ENCODE measurements around the gene ACTL6A.
A peak's percentile ranks its signal among the peaks of the same experiment; 100 is the strongest.
"Not testable (repeated sequence)": the region's sequence is repeated elsewhere in the genome, so short reads cannot be mapped to it uniquely, and the experiment has no call there.

The ACTL6A gene

DNA sequence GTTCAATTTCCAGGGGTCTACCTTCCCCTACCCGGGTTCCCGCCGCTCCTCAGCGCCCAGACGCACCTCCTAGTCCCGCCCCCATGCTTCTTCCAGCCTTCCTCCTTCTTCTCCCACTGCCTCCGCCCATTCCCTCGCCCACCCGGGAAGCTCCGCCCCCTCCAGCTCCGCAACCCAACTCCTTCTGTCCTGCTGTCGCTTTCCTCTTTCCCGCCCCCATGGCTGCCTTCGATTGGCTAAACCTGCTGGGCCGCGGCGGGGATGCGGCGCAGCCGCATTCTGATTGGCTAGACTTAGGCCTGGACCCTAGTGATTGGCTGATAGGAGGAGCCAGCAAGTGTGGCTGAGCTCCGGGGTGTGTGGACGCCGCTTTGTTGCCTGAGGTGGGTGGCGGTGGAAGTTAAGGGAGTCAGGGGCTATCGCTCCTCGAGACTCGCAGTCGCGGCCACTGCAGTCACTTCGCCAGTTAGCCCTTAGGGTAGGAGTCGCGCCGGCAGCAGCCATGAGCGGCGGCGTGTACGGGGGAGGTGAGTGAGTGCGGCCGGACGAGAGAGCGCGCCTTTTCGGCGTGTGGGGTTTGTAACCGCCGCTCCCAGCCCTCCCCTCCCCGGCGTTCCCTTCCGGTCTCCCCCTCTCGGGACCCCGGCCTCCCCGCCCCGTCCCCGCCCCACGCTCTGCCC, at the start of gene ACTL6A:
TSS of gene ACTL6A (plus strand) at position 336 of the 680 bp plus-strand sequence. CDS start at position 503, 167 bp downstream.
- peak; percentile 97 for DNase-seq (ENCODE audit: low read depth)

DNA sequence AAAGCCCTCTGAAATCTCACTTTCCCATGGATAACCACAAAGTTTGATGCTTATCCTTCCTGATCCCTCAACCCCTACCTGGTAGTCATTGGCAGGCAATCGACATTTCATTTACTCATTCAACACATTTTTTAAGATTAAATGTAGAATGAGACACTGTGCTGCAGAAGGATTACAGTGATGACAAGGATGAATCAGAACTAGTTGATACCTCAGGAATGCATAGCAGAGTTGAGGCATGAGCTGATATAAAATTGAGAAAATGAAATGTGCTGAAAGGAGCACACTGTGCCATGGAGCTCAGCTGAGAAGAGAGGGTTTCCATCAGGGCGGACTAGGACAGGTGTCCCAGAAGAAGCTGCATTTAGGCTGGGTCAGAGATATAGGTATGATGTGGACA, 48.9 kb upstream of the ACTL6A start:
- no peak for DNase-seq (ENCODE audit: low read depth)

DNA sequence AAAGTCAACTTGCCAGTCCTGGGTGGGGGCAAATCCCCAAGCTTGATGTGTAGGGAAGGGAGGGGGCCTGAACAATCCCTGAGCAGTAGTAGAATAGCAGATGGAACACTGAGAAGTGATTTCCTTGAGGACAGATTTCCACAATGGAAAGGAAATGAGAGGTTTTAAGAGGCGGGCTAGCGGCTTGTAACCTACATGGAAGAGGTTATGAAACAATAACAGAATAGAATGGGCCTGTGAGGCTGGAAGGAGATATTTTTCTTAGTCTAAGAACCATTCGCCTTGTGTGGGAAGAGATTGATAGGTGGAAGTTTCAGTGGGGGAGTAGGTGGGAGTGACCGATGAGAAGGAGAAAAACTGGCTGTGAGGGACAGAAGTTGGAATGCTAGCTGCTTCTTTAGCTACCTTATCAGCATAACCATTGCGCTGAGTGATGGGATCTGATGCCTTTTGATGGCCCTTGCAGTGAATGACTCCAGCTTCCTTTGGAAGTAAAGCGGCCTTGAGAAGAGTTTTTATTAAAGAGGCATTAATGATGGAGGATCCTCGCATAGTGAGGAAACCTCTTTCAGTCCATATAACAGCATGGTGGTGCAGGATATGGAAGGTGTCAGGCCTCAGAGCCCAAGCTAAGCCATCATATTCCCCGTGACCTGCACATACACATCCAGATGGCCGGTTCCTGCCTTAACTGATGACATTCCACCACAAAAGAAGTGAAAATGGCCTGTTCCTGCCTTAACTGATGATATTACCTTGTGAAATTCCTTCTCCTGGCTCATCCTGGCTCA, 46.1 kb upstream of the ACTL6A start:
- not testable (repeated sequence) for DNase-seq (ENCODE audit: low read depth)

DNA sequence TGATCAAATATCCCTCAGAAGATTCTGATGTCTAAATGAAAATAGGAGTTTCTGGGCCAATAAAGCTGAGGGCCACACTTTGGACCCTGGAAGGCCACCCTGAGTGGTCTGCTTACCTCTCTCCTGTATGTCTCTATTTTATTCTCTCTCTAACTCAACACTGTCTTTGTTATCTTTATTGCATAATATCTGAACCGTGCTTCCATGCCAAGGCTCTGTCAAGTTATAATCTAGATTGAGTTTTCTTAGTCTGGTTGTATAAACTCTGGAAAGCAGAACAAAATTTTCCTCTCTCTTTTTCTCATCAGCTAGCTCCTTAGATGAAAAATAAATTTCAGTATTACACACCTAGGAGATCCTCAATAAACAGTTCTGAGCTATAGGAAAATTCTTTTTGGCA, 36.2 kb upstream of the ACTL6A start:
- DNase-seq (ENCODE audit: low read depth) = no peak

DNA sequence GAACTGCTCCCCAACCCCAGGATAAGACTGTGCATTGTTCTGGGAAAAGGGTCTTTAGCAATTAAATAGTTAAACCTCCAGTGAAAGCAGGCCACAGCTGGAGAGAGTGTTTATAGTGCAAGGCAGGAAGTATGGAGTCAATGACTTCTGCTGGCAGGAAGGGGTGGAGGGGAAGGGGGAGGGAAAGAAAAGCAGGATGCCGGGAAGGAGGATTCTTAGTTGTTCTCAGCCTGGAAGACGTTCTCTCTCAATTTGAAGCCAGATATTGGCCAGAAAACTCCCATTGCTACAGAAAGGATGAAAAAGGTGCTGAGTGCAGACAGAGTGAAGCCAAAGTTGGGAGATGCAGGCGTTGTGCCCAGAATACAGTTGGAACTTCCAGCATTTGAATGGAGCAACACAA, 35.7 kb upstream of the ACTL6A start:
- DNase-seq (ENCODE audit: low read depth) = no peak

DNA sequence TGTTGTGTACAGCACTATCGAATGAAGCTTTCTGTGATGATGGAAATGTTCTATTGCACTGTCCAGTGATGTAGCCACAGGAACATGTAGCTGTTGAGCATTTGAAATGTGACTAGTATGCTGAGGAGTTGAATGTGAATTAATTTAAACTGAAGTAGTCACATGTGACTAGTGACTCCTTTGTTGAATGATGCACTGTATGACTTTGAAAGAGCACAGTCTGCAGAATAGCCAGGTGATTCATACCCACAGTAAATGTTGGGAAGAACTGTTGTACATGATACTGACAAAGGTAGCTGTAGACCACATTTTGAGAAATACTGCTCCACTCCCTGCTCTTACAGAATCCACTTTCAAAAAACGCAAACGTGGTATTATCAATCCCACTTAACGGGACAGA, 34.0 kb upstream of the ACTL6A start:
- DNase-seq (ENCODE audit: low read depth) = no peak

DNA sequence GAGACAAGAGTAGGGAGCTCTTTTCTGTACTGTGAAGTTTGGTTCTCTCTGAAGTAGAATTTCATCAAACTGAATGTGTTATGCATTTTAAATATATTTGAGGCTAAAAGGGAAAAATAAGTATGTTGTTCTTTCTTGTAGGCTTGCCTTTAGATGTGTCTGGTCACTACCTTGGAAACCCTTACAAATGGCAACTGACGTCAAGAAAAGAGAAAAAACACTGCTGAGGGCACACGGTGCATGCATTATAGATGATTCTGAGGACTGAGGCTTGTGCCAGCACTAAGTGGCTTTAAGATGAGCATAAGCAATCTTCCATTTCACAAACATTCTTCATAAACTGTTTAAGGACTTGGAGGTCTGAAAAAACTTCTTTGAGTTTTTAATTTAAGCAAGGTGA, 31.1 kb upstream of the ACTL6A start:
- DNase-seq (ENCODE audit: low read depth) = no peak

DNA sequence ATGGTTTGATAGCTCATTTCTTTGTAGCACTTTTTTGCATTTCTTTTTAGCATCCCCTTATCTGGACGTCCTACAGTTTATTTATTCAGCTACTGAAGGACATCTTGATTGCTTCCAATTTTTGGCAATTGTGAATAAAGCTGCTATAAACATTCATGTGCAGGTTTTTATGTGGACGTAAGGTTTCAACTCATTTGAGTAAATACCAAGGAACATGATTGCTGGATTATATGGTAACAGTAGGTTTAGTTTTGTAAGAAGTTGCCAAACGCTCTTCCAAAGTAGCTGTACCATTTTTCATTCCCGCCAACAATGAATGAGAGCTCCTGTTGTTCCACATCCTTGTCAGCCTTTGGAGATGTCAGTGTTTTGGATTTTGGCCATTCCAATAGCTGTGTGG, 29.5 kb upstream of the ACTL6A start:
- no peak for DNase-seq (ENCODE audit: low read depth)

DNA sequence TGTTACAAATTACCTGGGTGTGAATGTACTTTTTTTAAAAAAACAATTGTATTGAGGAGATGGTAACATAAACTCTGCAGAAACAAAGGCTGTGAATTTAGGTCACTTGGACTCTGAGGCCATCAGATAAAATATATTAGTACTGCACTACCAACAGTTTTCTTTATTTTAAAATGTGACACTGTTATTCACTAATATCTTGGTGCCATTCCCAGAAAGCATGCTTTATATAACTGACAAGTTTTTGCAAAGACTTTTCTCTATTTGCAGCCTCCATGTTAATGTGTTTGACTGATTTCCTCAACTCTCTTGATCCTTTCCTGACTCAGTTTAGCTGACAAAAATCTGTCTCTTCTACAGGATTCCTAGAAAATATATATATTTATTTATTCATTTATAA, 26.5 kb upstream of the ACTL6A start:
- DNase-seq (ENCODE audit: low read depth) = no peak

DNA sequence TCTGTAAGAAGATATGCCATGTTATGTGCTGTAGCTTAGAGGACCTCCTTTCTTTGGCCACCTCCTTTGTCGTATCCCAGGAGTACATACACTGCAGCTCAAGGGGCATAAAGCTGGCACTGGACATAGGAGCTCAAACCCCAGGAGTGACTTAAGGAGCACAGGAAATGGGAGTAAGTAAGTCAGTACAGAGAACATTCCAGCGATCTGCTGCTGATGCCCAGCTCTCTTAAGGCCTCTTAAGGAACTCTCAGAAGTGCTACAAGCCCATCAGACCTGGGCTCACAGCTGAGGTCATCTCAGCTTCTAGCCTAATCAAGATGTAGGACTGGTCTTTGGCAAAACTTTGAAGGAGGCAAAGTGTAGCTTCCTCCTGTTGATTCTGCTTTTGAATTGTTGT, 21.6 kb upstream of the ACTL6A start:
- no peak for DNase-seq (ENCODE audit: low read depth)

DNA sequence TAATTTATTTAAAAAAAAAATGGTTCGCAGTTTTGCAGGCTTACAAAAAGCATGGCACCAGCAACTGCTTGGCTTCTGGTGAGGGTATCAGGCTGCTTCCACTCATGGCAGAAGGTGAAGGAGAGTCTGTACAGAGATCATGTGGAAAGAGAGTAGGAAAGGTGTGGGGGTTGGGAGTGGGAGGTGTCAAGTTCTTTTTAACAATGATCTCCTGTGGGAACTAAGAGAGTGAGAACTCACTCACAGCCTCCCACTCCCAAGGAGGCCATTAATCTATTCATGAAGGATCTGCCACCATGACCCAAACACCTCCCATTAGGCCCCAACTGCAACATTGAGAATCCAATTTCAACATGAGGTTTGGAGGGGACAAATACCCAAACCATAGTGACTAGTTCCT, 21.1 kb upstream of the ACTL6A start:
- DNase-seq (ENCODE audit: low read depth) = no peak

DNA sequence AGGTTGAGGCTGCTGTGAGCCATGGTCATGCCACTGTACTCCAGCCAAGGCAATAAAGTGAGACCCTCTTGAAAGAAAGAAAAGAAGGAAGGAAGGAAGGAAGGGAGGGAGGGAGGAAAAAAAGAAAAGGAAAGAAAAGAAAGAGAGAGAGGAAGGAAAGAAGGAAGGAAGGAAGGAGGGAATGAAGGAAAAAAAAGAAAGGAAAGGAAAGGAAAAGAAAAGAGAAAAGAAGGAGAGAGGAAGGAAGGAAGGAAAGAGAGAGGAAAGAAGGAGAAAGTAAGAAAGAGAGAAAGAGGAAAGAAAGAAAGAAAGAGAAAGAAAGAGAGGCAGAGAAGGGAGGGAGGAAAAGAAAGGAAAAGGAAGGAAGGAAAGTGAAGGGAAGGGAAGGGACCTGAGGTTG, 20.4 kb upstream of the ACTL6A start:
- no peak for DNase-seq (ENCODE audit: low read depth)

DNA sequence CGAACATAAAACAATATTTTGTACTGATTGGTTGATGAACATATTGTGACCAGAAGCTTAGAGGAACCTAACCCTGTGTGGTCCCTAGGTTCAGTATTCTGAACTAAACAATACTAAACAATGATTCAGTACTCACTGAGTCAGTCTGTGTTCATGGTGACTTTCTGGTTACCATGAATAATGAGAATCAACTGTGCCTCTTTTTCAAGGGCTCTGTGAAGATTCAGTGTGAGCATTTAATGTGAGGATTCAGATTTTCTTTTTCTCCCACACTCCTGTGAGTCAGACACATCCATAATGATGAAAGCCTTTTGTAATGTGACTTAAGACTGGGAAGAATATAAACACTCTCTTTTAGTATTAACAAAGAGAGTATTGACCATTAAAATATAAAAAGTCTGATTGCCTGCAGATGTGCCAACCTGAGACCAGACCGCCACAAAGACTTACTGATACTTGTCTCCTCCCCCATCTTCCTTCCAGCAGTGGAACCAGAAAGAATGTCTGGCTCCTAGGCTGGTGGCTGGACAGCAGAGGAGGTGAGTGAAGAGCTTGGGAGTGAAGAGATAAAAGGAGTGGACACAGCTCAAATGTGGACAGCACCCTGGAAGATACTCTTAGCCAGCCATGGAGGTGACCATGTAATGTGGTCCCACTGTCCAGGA, 17.6 kb upstream of the ACTL6A start:
- DNase-seq (ENCODE audit: low read depth) = no peak

DNA sequence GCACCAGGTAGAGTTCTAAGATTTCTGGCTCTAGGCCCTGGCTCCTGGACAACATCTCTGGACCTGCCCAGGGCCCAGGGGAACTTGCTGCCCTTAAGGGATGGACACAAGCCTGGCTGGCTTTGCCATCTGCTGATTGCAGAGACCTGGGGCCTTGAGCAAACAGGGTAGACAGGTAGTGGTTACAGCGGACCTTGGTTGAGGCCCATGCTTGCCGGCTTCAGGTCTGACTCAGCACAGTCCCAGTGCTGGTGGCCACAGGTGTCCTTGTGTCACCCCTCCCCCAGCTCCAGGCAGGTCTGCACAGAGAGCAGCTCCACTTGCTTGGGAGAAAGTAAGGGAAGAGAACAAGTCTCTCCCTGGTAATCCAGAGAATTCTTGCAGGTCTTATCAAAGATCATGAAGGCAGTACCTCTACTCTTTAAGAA, 15.9 kb upstream of the ACTL6A start:
- DNase-seq (ENCODE audit: low read depth) = no peak

DNA sequence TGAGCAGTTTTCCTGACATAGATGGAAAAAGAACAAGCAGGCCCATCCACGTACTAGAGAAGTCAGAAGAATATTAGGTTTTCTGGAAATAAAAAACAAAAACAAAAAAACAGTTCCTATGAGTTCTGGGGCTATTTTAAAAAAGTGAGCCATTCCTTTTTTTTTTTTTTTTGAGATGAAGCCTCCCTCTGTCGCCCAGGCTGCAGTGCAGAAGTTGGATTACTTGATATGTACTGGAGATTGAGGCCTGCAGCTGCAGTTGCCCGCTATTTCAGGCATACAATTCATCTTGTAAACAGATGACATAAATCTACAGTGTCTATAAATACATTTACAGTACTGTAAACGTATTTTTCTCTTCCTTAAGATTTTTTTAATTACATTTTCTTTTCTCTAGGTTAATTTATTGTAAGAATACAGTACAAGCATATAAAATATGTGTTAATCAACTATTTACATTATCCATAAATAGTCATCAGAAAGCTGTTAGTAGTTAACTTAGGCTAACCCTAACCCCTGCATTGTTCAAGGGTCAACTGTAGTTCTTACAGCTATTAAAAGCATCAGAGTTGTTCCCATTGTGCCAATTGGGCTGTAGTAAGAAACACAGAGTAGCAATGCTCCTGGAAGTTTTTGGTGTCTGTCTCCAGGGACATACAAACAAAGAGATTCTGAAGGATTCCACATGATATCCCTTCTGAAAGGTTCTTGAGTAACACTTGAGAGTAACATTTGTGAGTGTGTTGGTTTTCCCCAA, 11.2 kb upstream of the ACTL6A start:
- no peak for DNase-seq (ENCODE audit: low read depth)

DNA sequence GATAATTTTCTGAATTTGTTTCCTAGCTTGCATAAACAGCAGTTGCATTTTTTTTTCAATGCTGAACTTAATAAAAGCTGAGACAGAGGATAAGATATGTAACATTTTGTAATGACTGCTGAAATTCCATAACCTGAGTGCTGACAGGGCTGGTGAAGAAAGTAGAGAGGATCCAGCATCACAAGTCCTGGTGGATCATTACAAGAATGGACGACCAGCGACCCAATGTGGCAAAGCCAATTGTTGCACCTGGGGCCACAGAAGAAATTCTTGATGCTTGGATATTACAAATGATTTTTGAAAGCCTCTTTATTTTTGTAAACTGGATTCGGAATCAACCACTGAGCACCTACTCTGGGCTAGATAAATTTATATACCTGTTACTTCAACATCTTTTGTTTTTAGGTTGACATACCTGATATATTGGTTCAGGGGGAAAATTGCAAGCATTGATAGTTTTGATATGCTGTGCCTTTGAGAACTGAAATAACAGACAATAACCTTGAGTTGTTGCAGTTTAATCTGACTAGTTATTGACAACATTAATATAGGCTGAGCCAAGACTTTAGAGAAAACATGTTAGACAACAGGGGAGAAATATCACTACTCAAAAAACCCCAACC, 3.9 kb upstream of the ACTL6A start:
- no peak for DNase-seq (ENCODE audit: low read depth)

DNA sequence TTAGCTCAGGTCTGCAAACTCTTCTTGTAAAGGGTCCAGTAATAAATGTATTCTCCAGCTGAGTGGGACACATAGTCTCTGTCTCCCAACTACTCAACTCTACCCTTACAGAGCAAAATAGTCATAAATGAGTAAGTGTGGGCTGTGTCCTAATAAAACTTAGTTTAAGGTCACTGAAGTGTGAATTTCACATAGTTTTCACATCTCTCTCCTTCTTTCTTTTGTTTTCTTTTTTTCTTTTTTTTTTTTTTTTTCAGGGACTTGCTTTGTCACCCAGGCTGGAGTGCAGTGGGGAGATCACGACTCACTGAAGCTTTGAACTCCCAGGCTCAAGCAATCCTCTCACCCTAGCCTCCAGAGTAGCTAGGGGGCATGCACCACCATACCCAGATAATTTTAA, 1.9 kb upstream of the ACTL6A start:
- DNase-seq (ENCODE audit: low read depth) = no peak

DNA sequence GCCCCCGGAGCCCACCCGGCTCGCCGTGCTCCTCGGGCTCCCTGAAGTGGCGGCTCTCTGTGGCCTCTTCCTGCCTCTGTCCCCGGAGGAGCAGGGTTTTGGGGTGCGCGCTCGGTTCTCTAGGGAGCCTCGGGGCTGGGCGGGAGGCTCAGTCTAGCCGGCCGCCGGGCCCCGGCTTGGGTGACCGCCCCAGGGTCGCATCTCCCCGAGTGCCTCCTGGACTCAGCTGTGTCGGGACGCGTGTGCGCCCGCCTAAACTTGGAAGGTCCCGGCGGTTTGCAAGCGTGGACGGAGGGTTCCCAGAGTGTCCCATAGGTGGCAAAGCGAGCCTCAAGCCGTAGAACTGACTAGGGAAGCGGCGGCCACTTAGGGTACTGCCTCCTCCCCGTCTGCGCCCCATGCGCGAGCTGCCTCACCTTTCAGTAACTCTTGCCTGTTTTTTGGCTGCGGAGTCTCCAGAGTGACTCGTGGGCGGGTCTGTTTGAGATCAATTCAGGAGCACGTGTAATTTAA, 601 bp downstream of the ACTL6A start:
- DNase-seq (ENCODE audit: low read depth) = peak; percentile 32

DNA sequence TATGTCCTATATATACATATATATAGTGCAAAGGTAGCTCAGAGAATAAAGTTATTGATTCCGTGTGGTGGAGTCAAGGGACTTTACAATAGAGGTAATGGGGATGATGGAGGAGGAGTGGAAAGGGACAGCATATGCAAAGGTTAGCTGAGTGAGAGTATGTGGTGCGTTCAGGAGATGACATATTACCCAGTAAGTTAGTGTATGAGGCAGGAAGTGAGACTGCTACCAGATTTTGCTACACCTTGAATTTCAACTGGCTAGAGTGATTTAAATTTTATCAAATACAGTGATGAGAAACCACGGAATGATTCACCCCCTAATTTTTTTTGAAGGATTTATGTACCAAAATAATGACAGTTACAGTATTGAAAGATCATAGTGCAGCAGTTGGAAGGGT, 2.8 kb downstream of the ACTL6A start:
- DNase-seq (ENCODE audit: low read depth) = no peak

DNA sequence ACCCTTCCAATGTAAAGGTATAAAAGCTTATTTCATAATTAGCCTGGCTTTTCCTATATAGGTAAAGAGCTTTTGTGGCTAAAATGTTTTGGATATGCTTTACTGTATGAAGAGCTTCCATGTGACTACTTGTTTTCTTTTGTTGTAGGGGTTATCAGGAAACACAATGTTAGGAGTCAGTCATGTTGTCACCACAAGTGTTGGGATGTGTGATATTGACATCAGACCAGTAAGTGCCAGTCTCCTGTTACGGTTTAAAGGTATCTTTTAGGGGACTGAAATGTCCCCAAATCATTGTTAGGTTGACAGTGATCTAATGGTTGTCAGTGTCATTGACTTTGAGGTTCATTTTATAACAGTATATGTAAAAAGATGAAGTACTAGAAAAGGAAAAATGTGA, 18.3 kb downstream of the ACTL6A start:
- DNase-seq (ENCODE audit: low read depth) = no peak

DNA sequence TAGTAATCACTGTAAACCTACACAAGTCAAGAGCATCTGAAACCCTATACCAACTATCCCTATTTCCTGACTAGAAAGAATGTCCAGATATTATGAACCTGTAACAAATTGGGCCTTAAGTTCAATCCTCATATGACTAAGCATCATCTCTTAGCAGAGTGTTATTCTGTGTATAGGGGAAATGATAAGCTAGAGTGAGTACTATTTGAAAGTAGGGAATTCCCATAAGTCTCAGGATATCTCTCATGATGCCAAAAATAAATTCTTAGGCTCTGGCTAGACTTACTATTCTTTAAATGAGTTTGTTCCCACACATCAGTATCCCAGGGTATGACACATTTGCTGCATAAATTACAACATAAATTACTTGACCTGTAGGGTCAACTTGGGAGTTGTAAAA, 26.4 kb downstream of the ACTL6A start:
- DNase-seq (ENCODE audit: low read depth) = no peak

DNA sequence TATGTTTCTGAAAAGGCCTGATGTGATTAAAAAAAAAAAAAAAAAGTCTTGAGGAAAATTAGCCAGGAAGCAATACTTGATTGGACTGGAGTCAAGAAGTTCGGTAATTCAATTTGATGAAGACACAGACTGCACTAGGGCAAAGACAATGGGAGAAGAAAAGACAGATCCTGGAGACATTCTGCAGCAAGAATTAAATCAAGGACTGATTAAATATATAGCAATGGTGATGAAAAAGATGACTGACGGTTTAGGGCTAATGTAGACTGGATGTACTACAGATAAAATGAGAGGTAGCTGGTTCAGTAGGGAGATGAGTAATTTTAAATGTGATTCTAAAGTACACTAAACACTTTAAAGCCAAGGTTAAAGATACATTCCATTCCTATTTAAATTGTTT, 27.9 kb downstream of the ACTL6A start:
- DNase-seq (ENCODE audit: low read depth) = no peak
